ENCODE measurements around the gene LEFTY1. TPM values are rescaled to one million over a fixed set of nuclear protein-coding genes. Genes with fewer than 3 reads are reported as not detected.
A peak's percentile ranks its signal among the peaks of the same experiment; 100 is the strongest.

Gene LEFTY1
- total and polyA plus RNA-seq, 3 experiments from 2014 or later: 0.21 TPM; not detected in 2

- POLR2A ChIA-PET: no interaction called here
- no peak overlapping the region for H3K27ac ChIP-seq (ENCODE audit: low read depth, low read length)
- H3K4me1 ChIP-seq (ENCODE audit: insufficient read depth, low read length): peaks cover 49% of the 10 kb centered on the region
- H3K27me3 ChIP-seq (ENCODE audit: insufficient read depth, low read length, poor library complexity, severe bottlenecking): no peaks in the 10 kb centered on the region
- no peak for DNase-seq
- no peak overlapping the region for H3K4me3 ChIP-seq (ENCODE audit: low read length)
- no peaks in the 10 kb centered on the region for H3K27me3 Mint-ChIP-seq
- H3K4me1 Mint-ChIP-seq: peaks cover 70 to 79% (median 78%) of the 10 kb centered on the region in 3 donors
- CTCF ChIA-PET: interaction anchor here (0.6 to 1.3 kb wide), 2 partner anchors 8 to 37 kb away, joined by 3 read pairs; no protein-coding TSS in a partner anchor
- H3K4me3 Mint-ChIP-seq: peak overlapping the region in 1 of 7 donors; percentile 7
- peak overlapping the region in 7 of 8 donors; percentile 41 to 91 (median 69) for H3K27ac Mint-ChIP-seq
- peaks cover 76% of the 10 kb centered on the region for H3K36me3 ChIP-seq (ENCODE audit: insufficient read depth, low read length)
- H3K36me3 Mint-ChIP-seq: peaks cover 4 to 91% (median 22%) of the 10 kb centered on the region in 3 donors
- H3K9me3 ChIP-seq (ENCODE audit: low read length): no peaks in the 10 kb centered on the region
- no peaks in the 10 kb centered on the region for H3K9me3 Mint-ChIP-seq
These were observed 14.5 kb downstream of the LEFTY1 start for GRCh38 chr1:225874431-225874830.

DNA sequence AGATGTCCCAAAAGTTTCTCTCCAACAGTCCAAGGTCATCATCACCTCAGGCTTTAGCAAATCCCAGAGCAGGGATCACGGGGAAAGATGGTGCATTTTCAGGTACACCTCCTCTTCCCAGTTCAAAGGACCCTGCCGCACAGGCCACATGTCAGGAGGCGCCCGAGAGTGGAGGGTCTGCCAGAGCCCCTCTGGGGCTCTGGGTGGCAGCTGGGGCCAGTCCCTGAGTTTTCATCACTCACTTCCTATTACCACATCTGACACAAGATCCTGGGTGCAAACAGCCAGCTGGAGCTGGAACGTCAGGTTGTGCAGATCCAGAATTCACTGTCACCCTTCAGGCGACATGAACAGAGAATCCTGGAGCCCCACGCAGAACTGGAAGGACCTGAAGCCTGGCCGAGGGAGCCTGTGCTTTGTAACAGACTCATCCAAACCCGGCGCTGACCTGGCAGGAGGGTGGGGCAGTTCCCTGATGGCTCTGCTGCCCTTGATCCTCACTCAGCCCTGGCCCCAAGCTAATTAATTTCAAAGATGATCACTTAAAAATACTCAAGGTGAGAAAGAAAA lies 15.6 kb downstream of the LEFTY1 start:
- no peak for DNase-seq
- Histone ChIP-seq H3K36me3 (ENCODE audit: insufficient read depth, low read length) (peaks cover 79% of the 10 kb centered on the region), H3K9me3 (ENCODE audit: low read length) (no peaks in the 10 kb centered on the region), H3K27me3 (ENCODE audit: insufficient read depth, low read length, poor library complexity, severe bottlenecking) (no peaks in the 10 kb centered on the region), H3K4me1 (ENCODE audit: insufficient read depth, low read length) (peaks cover 38% of the 10 kb centered on the region), H3K27ac (ENCODE audit: low read depth, low read length) (no peak overlapping the region), H3K4me3 (ENCODE audit: low read length) (no peak overlapping the region)
- H3K4me1 Mint-ChIP-seq: peaks cover 62 to 75% (median 74%) of the 10 kb centered on the region in 3 donors
- H3K36me3 Mint-ChIP-seq: peaks cover 4 to 90% (median 20%) of the 10 kb centered on the region in 3 donors
- peak overlapping the region in 1 of 7 donors; percentile 49 for H3K4me3 Mint-ChIP-seq
- no peaks in the 10 kb centered on the region for H3K9me3 Mint-ChIP-seq
- H3K27ac Mint-ChIP-seq: peak overlapping the region in 7 of 8 donors; percentile 24 to 79 (median 59)
- no peaks in the 10 kb centered on the region for H3K27me3 Mint-ChIP-seq
- POLR2A ChIA-PET: interaction anchor here (0.6 to 0.7 kb wide), 4 partner anchors 8 to 327 kb away, joined by 3 to 15 read pairs (median 4); no protein-coding TSS in a partner anchor
- CTCF ChIA-PET: interaction anchor here (0.8 to 1.3 kb wide), 2 partner anchors 9 to 96 kb away, joined by 3 read pairs; partner anchors contain the start of gene SRP9

GRCh38 chr1:225872075-225872430 lies 16.9 kb downstream of the LEFTY1 start:
- ChIA-PET POLR2A (interaction anchor here (1.2 to 1.5 kb wide), 2 partner anchors 9 to 26 kb away, joined by 4 to 6 read pairs; no protein-coding TSS in a partner anchor), CTCF (interaction anchor here (1.4 kb wide), 1 partner anchor 10 kb away, joined by 7 read pairs; the partner anchor contains the start of gene TMEM63A)
- no peak overlapping the region for H3K4me3 ChIP-seq (ENCODE audit: low read length)
- no peaks in the 10 kb centered on the region for H3K27me3 ChIP-seq (ENCODE audit: insufficient read depth, low read length, poor library complexity, severe bottlenecking)
- H3K9me3 Mint-ChIP-seq: no peaks in the 10 kb centered on the region
- no peaks in the 10 kb centered on the region for H3K9me3 ChIP-seq (ENCODE audit: low read length)
- no peaks in the 10 kb centered on the region for H3K27me3 Mint-ChIP-seq
- H3K4me1 Mint-ChIP-seq: peaks cover 61 to 75% (median 74%) of the 10 kb centered on the region in 3 donors
- no peak overlapping the region for H3K27ac ChIP-seq (ENCODE audit: low read depth, low read length)
- H3K4me1 ChIP-seq (ENCODE audit: insufficient read depth, low read length): peaks cover 37% of the 10 kb centered on the region
- H3K36me3 ChIP-seq (ENCODE audit: insufficient read depth, low read length): peaks cover 79% of the 10 kb centered on the region
- DNase-seq: no peak
- H3K27ac Mint-ChIP-seq: peak overlapping the region in 6 of 8 donors; percentile 47 to 83 (median 72)
- peak overlapping the region in 2 of 7 donors; percentile 26 to 33 for H3K4me3 Mint-ChIP-seq
- peaks cover 4 to 90% (median 18%) of the 10 kb centered on the region in 3 donors for H3K36me3 Mint-ChIP-seq

GRCh38 chr1:225871359-225872074 lies 17.4 kb downstream of the LEFTY1 start:
- Mint-ChIP-seq H3K27me3 (no peaks in the 10 kb centered on the region), H3K36me3 (peaks cover 4 to 92% (median 20%) of the 10 kb centered on the region in 3 donors), H3K9me3 (no peaks in the 10 kb centered on the region), H3K4me3 (peak overlapping the region in 2 of 7 donors; percentile 26 to 41), H3K27ac (peak overlapping the region in 7 of 8 donors; percentile 11 to 83 (median 72)), H3K4me1 (peaks cover 62 to 76% (median 75%) of the 10 kb centered on the region in 3 donors)
- Histone ChIP-seq H3K4me1 (ENCODE audit: insufficient read depth, low read length) (peaks cover 37% of the 10 kb centered on the region), H3K4me3 (ENCODE audit: low read length) (no peak overlapping the region), H3K9me3 (ENCODE audit: low read length) (no peaks in the 10 kb centered on the region), H3K36me3 (ENCODE audit: insufficient read depth, low read length) (peaks cover 80% of the 10 kb centered on the region), H3K27me3 (ENCODE audit: insufficient read depth, low read length, poor library complexity, severe bottlenecking) (no peaks in the 10 kb centered on the region), H3K27ac (ENCODE audit: low read depth, low read length) (no peak overlapping the region)
- DNase-seq: peak in 1 of 5 donors; percentile 41
- ChIA-PET CTCF (interaction anchor here (1.0 to 1.9 kb wide), 3 partner anchors 11 to 52 kb away, joined by 3 to 12 read pairs (median 7); partner anchors contain the start of genes PYCR2 and TMEM63A), POLR2A (interaction anchor here (1.2 to 1.5 kb wide), 2 partner anchors 10 to 27 kb away, joined by 4 to 6 read pairs; no protein-coding TSS in a partner anchor)

- no peak for DNase-seq
- Mint-ChIP-seq H3K36me3 (peaks cover 10 to 92% (median 18%) of the 10 kb centered on the region in 3 donors), H3K4me1 (peaks cover 63 to 76% (median 75%) of the 10 kb centered on the region in 3 donors), H3K9me3 (no peaks in the 10 kb centered on the region), H3K27ac (peak overlapping the region in 6 of 8 donors; percentile 35 to 83 (median 60)), H3K4me3 (peak overlapping the region in 1 of 7 donors; percentile 41), H3K27me3 (no peaks in the 10 kb centered on the region)
- peaks cover 86% of the 10 kb centered on the region for H3K36me3 ChIP-seq (ENCODE audit: insufficient read depth, low read length)
- no peak overlapping the region for H3K4me3 ChIP-seq (ENCODE audit: low read length)
- H3K9me3 ChIP-seq (ENCODE audit: low read length): no peaks in the 10 kb centered on the region
- no peaks in the 10 kb centered on the region for H3K27me3 ChIP-seq (ENCODE audit: insufficient read depth, low read length, poor library complexity, severe bottlenecking)
- POLR2A ChIA-PET: interaction anchor here (0.7 to 1.5 kb wide), 2 partner anchors 27 to 108 kb away, joined by 4 to 6 read pairs; no protein-coding TSS in a partner anchor
- peaks cover 37% of the 10 kb centered on the region for H3K4me1 ChIP-seq (ENCODE audit: insufficient read depth, low read length)
- H3K27ac ChIP-seq (ENCODE audit: low read depth, low read length): no peak overlapping the region
- CTCF ChIA-PET: interaction anchor here (1.0 to 1.9 kb wide), 4 partner anchors 11 to 53 kb away, joined by 3 to 12 read pairs (median 5); partner anchors contain the start of genes PYCR2 and TMEM63A
These were observed 18.0 kb downstream of the LEFTY1 start for GRCh38 chr1:225870911-225871310.

- Histone ChIP-seq H3K36me3 (ENCODE audit: insufficient read depth, low read length) (peaks cover 83% of the 10 kb centered on the region), H3K4me3 (ENCODE audit: low read length) (no peak overlapping the region), H3K9me3 (ENCODE audit: low read length) (no peaks in the 10 kb centered on the region), H3K27me3 (ENCODE audit: insufficient read depth, low read length, poor library complexity, severe bottlenecking) (no peaks in the 10 kb centered on the region), H3K27ac (ENCODE audit: low read depth, low read length) (no peak overlapping the region), H3K4me1 (ENCODE audit: insufficient read depth, low read length) (peaks cover 36% of the 10 kb centered on the region)
- peaks cover 51 to 71% (median 67%) of the 10 kb centered on the region in 3 donors for H3K4me1 Mint-ChIP-seq
- POLR2A ChIA-PET: no interaction called here
- CTCF ChIA-PET: interaction anchor here (0.7 to 2.0 kb wide), 3 partner anchors 8 to 90 kb away, joined by 3 to 9 read pairs (median 3); partner anchors contain the start of gene TMEM63A
- DNase-seq: no peak
- peak overlapping the region in 6 of 8 donors; percentile 9 to 81 (median 66) for H3K27ac Mint-ChIP-seq
- H3K9me3 Mint-ChIP-seq: no peaks in the 10 kb centered on the region
- H3K4me3 Mint-ChIP-seq: no peak overlapping the region
- H3K36me3 Mint-ChIP-seq: peaks cover 10 to 91% (median 19%) of the 10 kb centered on the region in 3 donors
- no peaks in the 10 kb centered on the region for H3K27me3 Mint-ChIP-seq
These were observed 20.2 kb downstream of the LEFTY1 start for GRCh38 chr1:225868631-225869330.

GRCh38 chr1:225866981-225867380 lies 22.0 kb downstream of the LEFTY1 start:
- H3K36me3 ChIP-seq (ENCODE audit: insufficient read depth, low read length): peaks cover 78% of the 10 kb centered on the region
- DNase-seq: no peak
- H3K27me3 ChIP-seq (ENCODE audit: insufficient read depth, low read length, poor library complexity, severe bottlenecking): no peaks in the 10 kb centered on the region
- no peak overlapping the region for H3K4me3 ChIP-seq (ENCODE audit: low read length)
- Mint-ChIP-seq H3K4me3 (peak overlapping the region in 4 of 7 donors; percentile 32 to 71 (median 56)), H3K9me3 (no peaks in the 10 kb centered on the region), H3K27me3 (no peaks in the 10 kb centered on the region), H3K27ac (peak overlapping the region; percentile 75 to 94 (median 90)), H3K4me1 (peaks cover 45 to 56% (median 55%) of the 10 kb centered on the region in 3 donors), H3K36me3 (peaks cover 10 to 90% (median 18%) of the 10 kb centered on the region in 3 donors)
- no peaks in the 10 kb centered on the region for H3K9me3 ChIP-seq (ENCODE audit: low read length)
- ChIA-PET CTCF (interaction anchor here (1.1 to 2.7 kb wide), 5 partner anchors 10 to 89 kb away, joined by 3 to 12 read pairs (median 5); partner anchors contain the start of genes SRP9 and TMEM63A), POLR2A (interaction anchor here (1.2 to 2.3 kb wide), 3 partner anchors 14 to 90 kb away, joined by 3 to 14 read pairs (median 5); partner anchors contain the start of genes SRP9 and TMEM63A)
- H3K27ac ChIP-seq (ENCODE audit: low read depth, low read length): no peak overlapping the region
- H3K4me1 ChIP-seq (ENCODE audit: insufficient read depth, low read length): peaks cover 32% of the 10 kb centered on the region
